HG03196 (cell line): ENCODE data around the gene E2F8.

Experiments used
- ATAC-seq: cut with Tn5 transposase; IDR thresholded peaks from one replicate; pipeline ENCODE4 v1.9.1; 2021; ENCODE audit not compliant: unreplicated experiment

E2F8 gene

DNA sequence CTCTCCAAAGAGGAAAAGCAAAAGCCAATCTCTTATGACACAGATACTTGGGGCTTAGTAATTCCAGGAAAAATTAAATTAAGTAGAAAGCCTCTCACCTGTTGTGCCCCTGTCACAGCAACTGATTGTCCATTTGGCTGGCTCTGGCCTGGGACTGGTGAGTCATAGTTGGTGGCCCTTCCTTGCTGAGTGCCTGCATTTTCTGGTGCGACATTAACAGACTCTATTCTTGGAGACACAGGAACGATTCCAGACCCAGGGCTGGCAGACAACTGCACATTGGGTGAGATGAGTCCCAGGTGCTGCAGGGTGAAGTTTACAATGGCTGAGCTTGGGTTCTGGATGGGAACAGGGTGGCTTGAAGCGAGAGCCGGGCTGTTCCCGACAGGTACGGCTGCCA lies 15.6 kb downstream of the E2F8 start:
- no peak for ATAC-seq

DNA sequence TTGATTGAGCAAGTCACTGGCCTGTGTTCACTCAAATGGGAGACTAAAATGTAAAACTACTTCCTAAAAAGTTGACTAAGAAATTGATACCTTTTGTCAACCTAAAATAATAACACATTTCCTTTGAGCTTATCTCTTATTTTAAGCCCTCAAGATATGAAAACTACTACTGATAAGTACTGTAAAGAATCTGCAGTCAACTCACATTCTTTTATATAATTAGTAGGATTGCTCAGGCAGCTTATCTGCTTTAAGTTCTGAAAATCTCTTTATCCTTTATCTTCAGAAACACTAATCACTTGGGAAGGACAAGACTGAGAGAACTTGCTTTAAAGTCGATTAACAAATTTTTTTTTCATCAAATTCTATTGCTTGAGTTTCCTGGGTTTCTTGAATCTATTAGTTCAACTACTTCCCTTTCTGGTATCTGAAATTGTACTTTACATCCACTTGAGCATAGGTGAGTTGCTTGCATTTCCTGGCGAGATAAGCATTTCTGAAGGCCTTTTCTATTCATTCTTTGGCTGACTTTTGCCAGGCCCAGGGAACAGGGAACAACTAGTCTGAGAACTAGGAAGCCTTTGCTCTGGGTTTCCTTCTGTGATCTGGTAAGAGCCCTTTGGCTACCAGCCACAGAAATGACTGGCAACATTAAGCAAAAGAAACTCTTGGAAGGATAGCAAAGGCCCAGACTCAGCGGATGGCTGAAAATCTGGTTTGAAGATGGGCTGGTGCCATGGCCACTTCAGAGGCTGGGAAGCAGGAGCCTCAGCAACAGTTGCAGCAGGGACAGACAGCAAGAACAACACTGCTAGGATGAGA lies 19.6 kb downstream of the E2F8 start:
- ATAC-seq: no peak

DNA sequence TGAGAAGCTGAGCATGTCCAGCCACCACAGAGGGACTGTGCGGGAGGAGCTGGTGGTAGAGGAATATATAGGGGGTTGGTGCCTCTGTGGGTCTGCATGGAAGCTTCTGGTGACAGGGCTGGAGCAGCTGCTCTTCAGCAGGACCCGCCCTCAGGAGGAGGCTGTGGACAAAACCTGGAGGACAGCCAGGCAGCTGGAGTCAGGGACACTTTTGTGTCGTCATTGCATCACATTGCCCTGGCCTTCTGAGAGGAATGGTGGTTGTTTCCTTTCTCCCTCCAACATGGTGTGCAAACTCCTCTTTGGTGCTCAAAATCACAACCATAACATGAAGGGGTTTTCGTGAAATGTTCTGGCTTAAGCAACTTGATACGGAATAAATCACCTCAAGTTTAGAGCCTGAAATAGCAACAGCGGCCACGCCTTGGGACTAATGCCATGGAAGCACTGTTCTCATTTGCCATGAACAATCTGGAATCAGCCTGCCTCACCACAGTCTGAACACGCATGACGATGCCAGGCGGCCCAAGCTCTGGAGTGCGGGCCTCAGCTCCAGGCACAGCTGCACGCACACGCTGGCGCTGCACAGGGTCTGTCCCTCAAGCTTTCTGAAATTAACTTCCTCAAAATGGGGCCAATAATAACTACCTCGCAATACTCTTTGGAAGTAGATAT lies 21.8 kb downstream of the E2F8 start:
- no peak for ATAC-seq

- no peak for ATAC-seq
Observed at GRCh38 chr11:19218216-19218615, 22.5 kb downstream of the E2F8 start.

GRCh38 chr11:19216709-19217374 lies 23.9 kb downstream of the E2F8 start:
- ATAC-seq: no peak

DNA sequence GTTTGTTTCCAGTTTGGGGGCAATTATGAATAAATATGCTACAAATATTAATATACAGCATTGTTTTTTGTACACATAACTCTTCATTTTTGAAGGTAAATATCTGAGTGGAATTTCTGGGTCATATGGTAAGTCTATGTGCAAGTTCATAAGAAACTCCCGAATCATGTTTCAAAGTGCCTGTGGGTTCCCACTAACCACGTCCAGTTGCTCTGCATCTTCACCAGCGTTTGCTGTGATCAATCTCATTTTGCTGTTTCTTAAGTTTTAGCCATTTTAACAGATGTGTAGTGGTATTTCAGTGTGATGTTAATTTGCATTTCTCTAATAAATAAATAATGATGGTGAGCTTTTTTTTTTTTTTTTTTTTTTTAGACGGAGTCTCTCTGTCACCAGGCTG lies 24.7 kb downstream of the E2F8 start:
- no peak for ATAC-seq

- ATAC-seq: no peak
Observed at GRCh38 chr11:19209617-19210370, 31.0 kb downstream of the E2F8 start.

DNA sequence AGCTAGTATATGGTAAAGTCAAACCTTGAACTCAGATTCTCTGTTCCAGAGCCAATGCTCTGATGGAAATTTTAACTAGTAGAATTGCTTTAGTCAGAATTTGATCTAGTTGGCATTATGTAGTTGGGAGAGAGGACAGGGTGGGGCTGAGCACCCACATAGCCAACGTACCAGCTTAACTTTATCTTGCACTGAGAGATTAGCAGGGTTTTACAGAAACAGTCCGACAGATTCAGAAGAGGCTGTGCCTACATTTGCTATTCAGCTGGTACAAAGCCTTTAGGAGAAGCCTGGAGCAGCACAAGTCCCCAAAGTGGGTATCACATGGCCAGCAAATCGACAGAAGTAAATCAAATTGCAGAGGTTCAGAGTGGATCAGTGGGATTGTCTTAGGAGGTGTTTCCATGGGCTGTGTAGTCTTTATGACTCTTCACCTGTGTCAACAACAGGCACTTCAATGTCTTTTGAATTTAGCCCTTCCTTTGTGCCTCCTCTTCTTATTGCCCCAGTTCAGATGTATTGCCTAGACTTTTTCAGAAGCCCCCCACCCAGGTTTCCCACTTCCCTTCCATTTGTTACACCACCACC lies 31.7 kb downstream of the E2F8 start:
- no peak for ATAC-seq

DNA sequence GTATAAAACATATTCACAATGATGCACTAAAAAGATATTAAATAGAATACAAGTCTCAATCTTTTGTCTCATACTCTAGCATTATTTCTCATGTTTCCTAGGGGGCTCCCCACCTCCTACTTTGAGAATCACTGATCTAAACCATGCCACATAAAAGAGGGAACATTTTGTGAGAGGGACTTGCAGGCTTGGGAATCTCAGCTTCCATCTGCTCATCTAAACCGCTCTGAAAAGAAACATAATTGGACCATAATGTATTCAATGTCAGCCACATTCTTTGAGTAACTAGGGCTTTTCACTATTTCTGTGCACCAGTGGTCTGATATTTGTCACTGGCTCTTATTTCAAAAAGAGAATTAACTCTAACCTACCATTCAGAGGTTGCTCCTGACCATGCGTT lies 32.6 kb downstream of the E2F8 start:
- no peak for ATAC-seq

- no peak for ATAC-seq
Observed at GRCh38 chr11:19204836-19205235, 35.9 kb downstream of the E2F8 start.

GRCh38 chr11:19201737-19202605 lies 38.8 kb downstream of the E2F8 start, which contains the start of gene CSRP3:
Gene CSRP3, minus strand, starts transcription at chr11:19201983. Its CDS starts 9,535 bp downstream, at chr11:19192448.
- no peak for ATAC-seq

DNA sequence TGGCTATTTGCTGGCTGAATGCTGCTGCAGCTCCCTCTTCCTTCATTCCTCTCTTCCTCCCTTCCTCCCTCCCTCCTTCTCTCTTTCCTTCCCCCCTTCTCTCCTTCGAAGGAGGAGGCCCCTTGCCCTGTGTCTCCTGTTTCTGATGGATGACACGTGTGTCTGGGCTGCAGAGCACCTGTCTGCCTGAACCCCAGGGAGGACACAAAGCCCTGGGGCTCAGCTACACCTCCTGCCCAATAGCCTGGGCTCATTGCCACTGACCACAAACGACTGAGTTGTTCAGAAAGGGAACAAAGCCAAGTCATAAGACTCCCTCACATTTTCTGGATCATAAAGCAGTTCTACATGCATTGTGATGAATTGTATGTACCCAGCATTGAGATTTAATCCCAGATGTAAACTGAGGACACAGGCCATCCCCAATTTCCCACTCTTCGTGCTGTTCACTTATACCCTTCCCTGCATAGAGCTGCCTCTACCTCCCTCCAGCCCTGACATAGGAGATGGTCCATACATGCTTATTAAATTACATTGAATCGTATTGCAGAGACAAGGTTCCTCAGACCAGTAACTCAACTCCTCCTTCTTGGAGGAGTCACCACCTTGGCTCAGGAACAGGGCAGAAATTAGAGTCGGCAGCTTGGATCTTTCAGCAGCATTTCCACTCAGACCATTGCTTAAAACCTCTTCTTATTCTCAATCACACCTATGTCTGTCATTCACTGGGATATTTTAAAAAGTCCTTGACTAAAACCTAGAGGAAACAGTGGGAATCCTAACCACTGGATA lies 40.1 kb downstream of the E2F8 start:
- no peak for ATAC-seq

GRCh38 chr11:19199771-19200170 lies 41.0 kb downstream of the E2F8 start:
- no peak for ATAC-seq

DNA sequence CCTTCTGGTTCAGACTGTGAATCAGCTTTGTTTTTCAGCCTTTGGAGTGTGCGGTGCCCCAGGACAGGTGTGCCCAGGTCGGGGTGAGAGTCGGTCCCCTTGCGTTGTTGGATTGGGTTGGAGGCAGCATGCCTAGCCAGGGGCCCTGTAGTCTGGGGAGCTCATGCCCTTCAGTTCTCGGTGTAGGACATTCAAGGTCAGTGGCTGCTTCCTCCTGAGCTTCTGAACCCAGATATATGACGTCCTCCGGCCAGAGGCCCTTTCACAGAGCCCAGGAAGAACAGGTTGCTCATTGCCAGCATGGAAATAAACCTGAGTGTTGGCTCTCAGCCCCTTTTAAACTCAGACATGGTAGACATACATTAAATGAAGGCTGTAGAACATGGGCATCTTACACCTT lies 41.7 kb downstream of the E2F8 start:
- ATAC-seq: no peak

GRCh38 chr11:19196432-19196831 lies 44.3 kb downstream of the E2F8 start:
- no peak for ATAC-seq

- no peak for ATAC-seq
Observed at GRCh38 chr11:19194620-19195308, 46.0 kb downstream of the E2F8 start.

DNA sequence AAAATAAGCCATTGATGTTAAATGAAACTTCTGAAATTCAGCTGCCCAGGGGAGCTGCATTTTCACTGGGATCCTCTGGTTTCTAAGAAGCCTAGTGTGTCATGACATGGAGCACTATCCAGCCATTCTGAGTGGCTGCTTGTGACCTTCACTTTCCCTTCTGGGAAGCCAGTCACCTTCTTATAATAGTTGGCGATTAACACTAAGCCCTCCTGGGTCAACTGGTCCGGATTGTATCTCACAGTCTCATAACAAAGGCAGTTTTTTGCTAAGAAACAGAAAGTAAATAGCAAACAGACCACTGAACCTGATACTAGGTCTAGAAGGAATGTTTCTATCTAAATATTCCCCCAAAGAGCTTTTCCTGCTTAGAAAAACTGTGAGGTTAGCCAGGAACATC lies 46.8 kb downstream of the E2F8 start:
- no peak for ATAC-seq

DNA sequence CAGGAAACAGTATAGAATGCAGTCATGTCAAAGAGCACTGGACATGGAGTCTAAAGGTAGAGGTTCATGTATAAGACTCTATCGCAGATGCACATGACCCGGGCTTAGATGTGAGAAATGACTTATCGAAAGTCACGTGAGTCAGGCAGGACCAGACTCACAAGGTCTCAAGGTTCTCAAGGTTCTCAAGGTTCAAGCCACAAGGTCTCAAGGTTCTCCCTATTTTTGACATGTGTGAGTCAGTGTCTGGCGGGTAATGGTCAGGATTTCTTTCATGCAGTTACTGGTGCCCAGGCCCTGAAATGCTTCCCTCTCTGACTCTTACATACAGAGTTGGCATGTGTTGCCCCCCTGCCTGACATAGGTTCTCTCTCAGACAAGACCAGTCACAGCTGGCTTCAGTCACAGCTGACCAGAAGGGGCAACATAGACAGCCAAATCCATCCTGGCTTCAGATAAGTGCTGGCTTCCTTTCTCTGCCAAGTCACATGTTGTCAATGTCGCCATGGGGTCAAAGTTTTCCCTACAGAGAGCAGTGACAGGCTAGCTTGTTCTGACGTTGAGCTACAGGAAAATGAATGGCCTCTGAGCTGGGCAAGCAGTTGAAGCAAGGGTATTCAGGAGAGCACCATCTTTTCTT lies 49.1 kb downstream of the E2F8 start:
- no peak for ATAC-seq
